ENCODE results near the gene FLII. TPM values are rescaled to one million over a fixed set of nuclear protein-coding genes. Genes with fewer than 3 reads are reported as not detected.

Gene FLII
- total and polyA plus RNA-seq, 2 of the 13 experiments (the other 11 are each of a cell fraction or from before 2014, with no cell fraction given): 130 to 303 TPM

DNA sequence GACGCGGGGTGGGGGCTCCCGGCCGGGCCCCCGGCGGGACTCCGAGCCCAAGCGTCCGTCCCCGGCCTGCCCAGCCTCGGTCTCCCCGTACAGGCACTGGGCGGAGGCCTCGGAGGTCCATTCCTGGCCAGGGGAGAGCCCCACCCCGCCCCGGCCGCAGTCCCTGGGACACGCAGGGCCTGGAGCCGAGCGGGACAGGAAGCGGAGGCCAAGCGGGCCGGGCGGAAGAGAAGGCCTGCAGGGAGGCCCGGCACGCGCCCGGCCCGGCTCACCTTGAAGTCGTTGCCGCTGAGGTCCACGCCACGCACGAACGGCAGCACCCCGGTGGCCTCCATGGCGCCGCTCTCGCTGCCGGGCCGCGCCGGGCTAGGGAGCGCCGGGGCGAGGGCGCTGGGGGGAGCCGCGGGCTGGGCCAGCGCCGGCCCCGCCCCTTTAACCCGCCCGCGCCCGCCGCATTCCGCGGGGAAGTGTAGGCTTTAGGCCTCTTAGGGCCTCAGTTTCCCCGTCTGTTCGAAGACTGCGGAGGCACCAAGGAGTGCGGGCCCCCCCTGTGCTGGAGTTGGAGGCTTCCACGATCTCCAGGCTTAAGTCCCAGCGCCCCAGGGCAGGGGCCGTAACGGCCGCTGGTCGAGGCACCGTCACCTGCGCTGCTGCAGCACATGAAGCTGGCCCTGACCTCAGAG lies at the start of gene FLII (continued):
- TF ChIP-seq, protein P1, sequence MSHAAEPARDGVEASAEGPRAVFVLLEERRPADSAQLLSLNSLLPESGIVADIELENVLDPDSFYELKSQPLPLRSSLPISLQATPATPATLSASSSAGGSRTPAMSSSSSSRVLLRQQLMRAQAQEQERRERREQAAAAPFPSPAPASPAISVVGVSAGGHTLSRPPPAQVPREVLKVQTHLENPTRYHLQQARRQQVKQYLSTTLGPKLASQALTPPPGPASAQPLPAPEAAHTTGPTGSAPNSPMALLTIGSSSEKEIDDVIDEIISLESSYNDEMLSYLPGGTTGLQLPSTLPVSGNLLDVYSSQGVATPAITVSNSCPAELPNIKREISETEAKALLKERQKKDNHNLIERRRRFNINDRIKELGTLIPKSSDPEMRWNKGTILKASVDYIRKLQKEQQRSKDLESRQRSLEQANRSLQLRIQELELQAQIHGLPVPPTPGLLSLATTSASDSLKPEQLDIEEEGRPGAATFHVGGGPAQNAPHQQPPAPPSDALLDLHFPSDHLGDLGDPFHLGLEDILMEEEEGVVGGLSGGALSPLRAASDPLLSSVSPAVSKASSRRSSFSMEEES (CRISPR knock-in tag; IDR thresholded peaks at IDR 0.05): no peak; the same call in 1 of the 2 replicates
- TF ChIP-seq SRSF1 (optimal IDR thresholded peaks at IDR 0.05; ENCODE audit: low read depth, low read length) (peak; percentile 61), MED1 (CRISPR knock-in tag; IDR thresholded peaks at IDR 0.05) (no peak), ZNF30 (CRISPR knock-in tag; IDR thresholded peaks at IDR 0.05) (no peak), ZNF883 (CRISPR knock-in tag; IDR thresholded peaks at IDR 0.05; ENCODE audit: not compliant biosample characterization) (peak; percentile 63), STAT5B (CRISPR knock-in tag; IDR thresholded peaks at IDR 0.05) (no peak), MTA1 (CRISPR knock-in tag; IDR thresholded peaks at IDR 0.05; ENCODE audit: borderline replicate concordance) (no peak; the same call in 1 of the 2 replicates), ZNF660 (CRISPR knock-in tag; IDR thresholded peaks at IDR 0.05; ENCODE audit: borderline replicate concordance, low read depth) (no peak), BRCA1 (CRISPR knock-in tag; IDR thresholded peaks at IDR 0.05) (peak; percentile 75; the same call in 1 of the 2 replicates), ZNF20 (CRISPR knock-in tag; IDR thresholded peaks at IDR 0.05) (0 out of 2 replicates have a peak, but pooled peaks have one; percentile 20), GATAD1 (CRISPR knock-in tag; IDR thresholded peaks at IDR 0.05) (peak; percentile 5; the same call in 1 of the 2 replicates), ZNF782 (CRISPR knock-in tag; IDR thresholded peaks at IDR 0.05; ENCODE audit: borderline replicate concordance) (no peak), NR2F6 (IDR thresholded peaks at IDR 0.05) (no peak), NR2F6 (CRISPR knock-in tag; IDR thresholded peaks at IDR 0.05) (no peak), U2AF2 (IDR thresholded peaks at IDR 0.05; ENCODE audit: low read depth, low read length) (no peak), MXD1 (CRISPR knock-in tag; IDR thresholded peaks at IDR 0.05) (no peak), SP1 (IDR thresholded peaks at IDR 0.05) (no peak), SP1 (CRISPR knock-in tag; IDR thresholded peaks at IDR 0.05) (no peak; the same call in 1 of the 2 replicates)
- TF ChIP-seq, protein P2, sequence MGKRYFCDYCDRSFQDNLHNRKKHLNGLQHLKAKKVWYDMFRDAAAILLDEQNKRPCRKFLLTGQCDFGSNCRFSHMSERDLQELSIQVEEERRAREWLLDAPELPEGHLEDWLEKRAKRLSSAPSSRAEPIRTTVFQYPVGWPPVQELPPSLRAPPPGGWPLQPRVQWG (CRISPR knock-in tag; IDR thresholded peaks at IDR 0.05; ENCODE audit: borderline replicate concordance, low read depth): no peak
- TF ChIP-seq, protein P3, sequence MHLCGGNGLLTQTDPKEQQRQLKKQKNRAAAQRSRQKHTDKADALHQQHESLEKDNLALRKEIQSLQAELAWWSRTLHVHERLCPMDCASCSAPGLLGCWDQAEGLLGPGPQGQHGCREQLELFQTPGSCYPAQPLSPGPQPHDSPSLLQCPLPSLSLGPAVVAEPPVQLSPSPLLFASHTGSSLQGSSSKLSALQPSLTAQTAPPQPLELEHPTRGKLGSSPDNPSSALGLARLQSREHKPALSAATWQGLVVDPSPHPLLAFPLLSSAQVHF (CRISPR knock-in tag; IDR thresholded peaks at IDR 0.05): peak; percentile 27; the same call in 1 of the 2 replicates
- TF ChIP-seq, protein P4, sequence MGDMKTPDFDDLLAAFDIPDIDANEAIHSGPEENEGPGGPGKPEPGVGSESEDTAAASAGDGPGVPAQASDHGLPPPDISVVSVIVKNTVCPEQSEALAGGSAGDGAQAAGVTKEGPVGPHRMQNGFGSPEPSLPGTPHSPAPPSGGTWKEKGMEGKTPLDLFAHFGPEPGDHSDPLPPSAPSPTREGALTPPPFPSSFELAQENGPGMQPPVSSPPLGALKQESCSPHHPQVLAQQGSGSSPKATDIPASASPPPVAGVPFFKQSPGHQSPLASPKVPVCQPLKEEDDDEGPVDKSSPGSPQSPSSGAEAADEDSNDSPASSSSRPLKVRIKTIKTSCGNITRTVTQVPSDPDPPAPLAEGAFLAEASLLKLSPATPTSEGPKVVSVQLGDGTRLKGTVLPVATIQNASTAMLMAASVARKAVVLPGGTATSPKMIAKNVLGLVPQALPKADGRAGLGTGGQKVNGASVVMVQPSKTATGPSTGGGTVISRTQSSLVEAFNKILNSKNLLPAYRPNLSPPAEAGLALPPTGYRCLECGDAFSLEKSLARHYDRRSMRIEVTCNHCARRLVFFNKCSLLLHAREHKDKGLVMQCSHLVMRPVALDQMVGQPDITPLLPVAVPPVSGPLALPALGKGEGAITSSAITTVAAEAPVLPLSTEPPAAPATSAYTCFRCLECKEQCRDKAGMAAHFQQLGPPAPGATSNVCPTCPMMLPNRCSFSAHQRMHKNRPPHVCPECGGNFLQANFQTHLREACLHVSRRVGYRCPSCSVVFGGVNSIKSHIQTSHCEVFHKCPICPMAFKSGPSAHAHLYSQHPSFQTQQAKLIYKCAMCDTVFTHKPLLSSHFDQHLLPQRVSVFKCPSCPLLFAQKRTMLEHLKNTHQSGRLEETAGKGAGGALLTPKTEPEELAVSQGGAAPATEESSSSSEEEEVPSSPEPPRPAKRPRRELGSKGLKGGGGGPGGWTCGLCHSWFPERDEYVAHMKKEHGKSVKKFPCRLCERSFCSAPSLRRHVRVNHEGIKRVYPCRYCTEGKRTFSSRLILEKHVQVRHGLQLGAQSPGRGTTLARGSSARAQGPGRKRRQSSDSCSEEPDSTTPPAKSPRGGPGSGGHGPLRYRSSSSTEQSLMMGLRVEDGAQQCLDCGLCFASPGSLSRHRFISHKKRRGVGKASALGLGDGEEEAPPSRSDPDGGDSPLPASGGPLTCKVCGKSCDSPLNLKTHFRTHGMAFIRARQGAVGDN (CRISPR knock-in tag; IDR thresholded peaks at IDR 0.05): peak; percentile 73

All from HepG2 (cell line).